B cell (primary cell): Measurements from ENCODE around the gene TSPAN10.

Experiments used
- CTCF ChIP-seq: fragments of 200-600 bp; IDR thresholded peaks from one replicate; pipeline ENCODE4 v1.8.0; 2022; ENCODE audit warnings: antibody characterized with exemption, mild to moderate bottlenecking
- EZH2 ChIP-seq: IDR thresholded peaks from 2 replicates; pipeline ENCODE4 v1.6.1; 2012; ENCODE audit warnings: borderline replicate concordance, low read depth, mild to moderate bottlenecking, moderate library complexity, low read length; ENCODE audit not compliant: insufficient read depth, poor library complexity, severe bottlenecking

- TF ChIP-seq CTCF: no peak
- no peak for TF ChIP-seq EZH2
Observed at GRCh38 chr17:81672954-81673353, 36.0 kb downstream of the TSPAN10 start.
